Fibroblast of mammary gland (primary cell): ENCODE measurements around the gene TAS1R1.

Experiments used
- DNase-seq: peaks from one replicate; pipeline ENCODE4 v3.0.0-alpha.2; 2010; ENCODE audit warnings: low read depth
- H3K4me3 ChIP-seq: 2 replicates; pipeline ENCODE4 v1.5.1; 2011; ENCODE audit warnings: low read depth, mild to moderate bottlenecking, low read length, moderate library complexity; ENCODE audit not compliant: control insufficient read depth
- TF ChIP-seq, protein P1 (sequence below): conservative IDR thresholded peaks from 2 replicates; pipeline ENCODE4 v1.5.1; 2011; ENCODE audit warnings: low read depth, low read length, inconsistent platforms; ENCODE audit not compliant: control insufficient read depth, insufficient read depth

Gene TAS1R1

DNA sequence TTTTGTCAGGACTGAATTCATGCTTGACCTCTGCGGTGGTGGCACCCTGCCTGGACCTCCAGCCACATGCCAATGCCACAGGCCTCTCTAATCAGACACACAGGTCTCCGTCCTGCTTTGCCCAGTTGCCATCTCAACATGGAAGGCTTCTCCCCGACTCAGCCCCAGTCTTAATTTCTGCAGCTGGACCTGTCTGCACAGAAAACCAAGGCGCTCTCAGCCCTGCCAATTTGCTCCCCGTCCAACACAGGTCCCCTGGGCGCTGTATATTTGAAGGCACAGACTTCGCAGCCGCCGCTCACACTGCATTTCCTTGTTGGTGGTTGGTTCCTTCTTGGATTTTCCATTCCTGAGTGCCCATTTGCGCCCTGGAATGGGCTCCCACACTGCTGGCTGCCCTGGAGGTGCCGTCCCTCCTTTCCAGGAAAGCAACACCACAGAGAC, 35.6 kb upstream of the TAS1R1 start:
- TF ChIP-seq, protein P1, sequence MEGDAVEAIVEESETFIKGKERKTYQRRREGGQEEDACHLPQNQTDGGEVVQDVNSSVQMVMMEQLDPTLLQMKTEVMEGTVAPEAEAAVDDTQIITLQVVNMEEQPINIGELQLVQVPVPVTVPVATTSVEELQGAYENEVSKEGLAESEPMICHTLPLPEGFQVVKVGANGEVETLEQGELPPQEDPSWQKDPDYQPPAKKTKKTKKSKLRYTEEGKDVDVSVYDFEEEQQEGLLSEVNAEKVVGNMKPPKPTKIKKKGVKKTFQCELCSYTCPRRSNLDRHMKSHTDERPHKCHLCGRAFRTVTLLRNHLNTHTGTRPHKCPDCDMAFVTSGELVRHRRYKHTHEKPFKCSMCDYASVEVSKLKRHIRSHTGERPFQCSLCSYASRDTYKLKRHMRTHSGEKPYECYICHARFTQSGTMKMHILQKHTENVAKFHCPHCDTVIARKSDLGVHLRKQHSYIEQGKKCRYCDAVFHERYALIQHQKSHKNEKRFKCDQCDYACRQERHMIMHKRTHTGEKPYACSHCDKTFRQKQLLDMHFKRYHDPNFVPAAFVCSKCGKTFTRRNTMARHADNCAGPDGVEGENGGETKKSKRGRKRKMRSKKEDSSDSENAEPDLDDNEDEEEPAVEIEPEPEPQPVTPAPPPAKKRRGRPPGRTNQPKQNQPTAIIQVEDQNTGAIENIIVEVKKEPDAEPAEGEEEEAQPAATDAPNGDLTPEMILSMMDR = no peak
- no peak overlapping the region for H3K4me3 ChIP-seq
- no peak for DNase-seq

DNA sequence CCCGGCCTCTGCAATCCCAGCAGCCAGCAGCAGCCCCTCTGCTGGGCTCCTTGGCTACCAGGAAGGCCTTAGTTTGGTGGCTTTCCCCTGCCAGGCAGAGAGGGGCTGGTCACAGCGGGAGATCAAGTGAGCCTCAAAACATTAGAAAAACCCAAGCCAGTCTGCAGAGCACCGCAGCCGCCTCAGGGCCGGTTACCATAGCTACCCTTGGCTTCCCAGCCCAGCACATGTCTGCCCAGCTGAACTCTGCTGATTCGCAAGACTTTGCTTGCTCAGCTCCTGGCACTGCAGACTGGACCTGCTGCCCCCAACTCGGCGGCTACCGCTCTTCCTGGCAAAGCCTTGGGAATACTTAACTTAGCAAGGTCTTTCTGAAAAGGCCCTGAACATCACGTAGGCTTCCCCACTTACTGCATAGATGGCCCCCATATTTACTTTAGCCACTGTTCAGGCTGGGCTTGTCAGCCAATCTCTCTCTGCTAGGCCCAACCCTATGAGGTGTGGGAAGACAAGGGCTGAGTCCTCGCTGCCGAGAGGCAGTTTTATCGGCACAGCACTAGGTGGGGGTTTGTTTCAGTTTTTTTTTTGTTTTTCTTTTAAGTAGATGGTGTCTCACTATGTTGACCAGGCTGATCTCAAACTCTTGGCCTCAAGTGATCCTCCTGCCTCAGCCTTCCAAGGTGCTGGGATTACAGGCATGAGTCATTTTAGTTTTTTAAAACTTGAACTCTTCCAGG, 35.0 kb upstream of the TAS1R1 start:
- TF ChIP-seq, protein P1 = no peak
- peak; percentile 61 for DNase-seq
- no peak overlapping the region for H3K4me3 ChIP-seq

DNA sequence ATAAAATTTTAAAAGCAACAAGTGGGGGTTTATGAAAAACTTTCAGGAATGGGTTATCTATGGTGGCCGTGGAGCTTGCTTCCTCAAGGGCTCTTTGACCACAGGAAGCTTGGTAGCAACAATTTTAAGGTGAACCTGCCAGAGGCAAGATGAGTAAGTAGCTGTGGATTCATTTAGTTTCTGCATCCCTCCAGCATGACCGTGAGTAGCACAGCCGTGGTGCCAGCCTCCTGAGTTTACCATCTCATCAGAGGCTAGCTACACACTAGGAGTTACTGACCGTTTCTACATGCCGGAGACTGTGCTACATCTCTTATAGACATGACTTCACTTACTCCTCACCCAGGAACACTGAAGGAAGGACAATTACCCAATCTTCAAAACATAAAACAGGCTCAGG, 33.6 kb upstream of the TAS1R1 start:
- DNase-seq = no peak
- TF ChIP-seq, protein P1 = no peak

DNA sequence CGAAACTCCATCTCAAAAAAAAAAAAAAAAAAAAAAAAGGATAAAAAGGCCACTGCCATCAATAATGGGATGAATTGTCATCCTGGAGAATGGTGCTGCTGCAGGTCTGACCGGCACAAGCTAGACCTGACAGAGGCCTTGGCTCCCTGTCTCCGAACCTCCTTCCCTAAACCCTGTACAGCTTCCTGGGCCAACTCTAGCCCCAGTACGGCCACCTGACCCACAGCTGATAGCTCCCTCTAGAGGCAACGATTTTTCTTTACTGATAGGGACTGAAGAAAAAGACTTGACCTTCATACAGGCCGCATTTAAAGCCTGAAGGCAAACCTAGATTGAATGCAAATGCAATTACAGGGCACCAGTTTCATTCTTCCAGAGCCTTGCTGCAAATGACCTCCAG, 31.5 kb upstream of the TAS1R1 start:
- DNase-seq = peak; percentile 53
- TF ChIP-seq, protein P1 = peak; percentile 63
- no peak overlapping the region for H3K4me3 ChIP-seq

More for the DNA sequence above, 33.6 kb upstream of the TAS1R1 start:
- H3K4me3 ChIP-seq = no peak overlapping the region

DNA sequence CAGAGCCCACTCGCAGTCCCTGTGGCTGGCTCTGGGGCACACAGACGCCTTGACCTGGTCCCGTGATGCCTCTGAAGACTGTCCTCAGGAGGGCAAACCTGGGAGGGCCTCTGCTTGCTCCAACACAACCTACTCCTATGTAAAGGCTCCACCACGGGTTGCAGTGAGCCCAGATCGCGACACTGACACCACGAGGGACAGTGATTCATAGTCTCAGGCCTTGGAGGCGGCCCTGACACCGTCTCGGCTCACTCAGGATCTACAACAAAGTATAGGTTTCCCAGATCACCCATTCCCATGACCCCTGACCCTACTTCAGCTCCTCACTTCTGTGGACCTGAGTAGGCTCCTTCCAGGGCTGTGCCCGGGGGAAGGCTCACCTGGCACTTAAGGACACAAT, 28.8 kb upstream of the TAS1R1 start:
- no peak overlapping the region for H3K4me3 ChIP-seq
- TF ChIP-seq, protein P1 = no peak
- DNase-seq = no peak

DNA sequence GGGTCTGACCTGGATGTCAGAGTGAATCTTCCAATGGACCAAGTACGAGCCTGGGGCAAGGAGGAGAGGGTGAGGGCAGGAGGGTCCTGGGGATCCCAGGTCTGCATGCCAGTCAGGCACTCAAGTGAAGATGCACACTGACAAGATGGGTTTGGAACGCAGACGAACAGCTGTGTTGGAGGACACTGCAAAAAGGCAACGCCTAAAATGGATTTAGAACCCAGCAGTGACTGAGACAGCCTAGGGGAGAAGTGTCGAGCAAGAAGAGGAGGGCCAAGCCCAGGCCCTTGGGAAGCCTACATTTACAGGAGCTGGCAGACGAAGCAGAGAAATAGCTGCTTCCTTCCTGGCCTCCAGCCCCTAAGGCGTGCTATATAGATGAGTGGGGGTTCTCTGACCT, 26.6 kb upstream of the TAS1R1 start:
- no peak for DNase-seq
- TF ChIP-seq, protein P1 = no peak
- no peak overlapping the region for H3K4me3 ChIP-seq
